ENCODE data around the gene ZNF823.
A peak's percentile ranks its signal among the peaks of the same experiment; 100 is the strongest.

Gene ZNF823

DNA sequence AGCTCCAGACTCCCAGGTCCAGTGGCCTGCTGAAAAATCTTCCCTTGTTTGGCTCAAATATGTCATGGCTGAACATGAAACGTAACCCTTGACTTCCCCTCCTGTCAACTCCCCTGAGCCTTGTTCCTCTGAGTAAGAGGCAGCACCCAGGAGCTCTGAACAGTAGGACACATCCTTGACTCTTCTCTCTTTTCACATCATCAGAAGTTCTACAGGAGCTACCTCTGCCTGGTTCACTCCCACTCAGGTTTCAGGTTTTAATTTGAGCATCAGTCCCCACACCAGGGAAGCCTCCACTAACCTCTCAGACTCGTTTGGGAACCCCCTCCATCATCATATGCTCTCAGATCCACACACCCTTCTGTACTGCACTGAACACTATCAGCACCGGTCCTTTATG is 30.3 kb downstream of the ZNF823 start:
- no peak overlapping the region for H2BK120ac ChIP-seq (ENCODE audit: low read depth, low read length)
- no peak overlapping the region for H3K4ac ChIP-seq (ENCODE audit: low read depth, low read length)
- WGBS (ENCODE audit: extremely low coverage, insufficient coverage, low lambda C conversion rate) = no CpG with 5 or more reads among the region's 3 CpGs
- H3K27ac ChIP-seq (ENCODE audit: low read depth, low read length) = no peak overlapping the region
- no peak overlapping the region for H2BK5ac ChIP-seq (ENCODE audit: low read length)
- no peak overlapping the region for H3K18ac ChIP-seq (ENCODE audit: low read length)
- H3K23ac ChIP-seq (ENCODE audit: low read length) = no peak overlapping the region
- no peak overlapping the region for H4K5ac ChIP-seq (ENCODE audit: low read length)
- H2AK5ac ChIP-seq (ENCODE audit: low read length) = no peak overlapping the region
- H2BK15ac ChIP-seq (replicated peaks; ENCODE audit: low read depth) = no peak overlapping the region
- H3K36me3 ChIP-seq (ENCODE audit: control insufficient read depth, insufficient read depth, low read length) = no peaks in the 10 kb centered on the region
- no peak overlapping the region for H3K9ac ChIP-seq (ENCODE audit: low read length)
- H3K4me1 ChIP-seq (ENCODE audit: control insufficient read depth, low read depth, low read length) = no peaks in the 10 kb centered on the region
- H3K79me1 ChIP-seq (ENCODE audit: low read length) = no peaks in the 10 kb centered on the region
- DNase-seq = no peak
- H4K8ac ChIP-seq (ENCODE audit: low read depth, low read length) = no peak overlapping the region
- H3K79me2 ChIP-seq (ENCODE audit: control insufficient read depth, insufficient read depth, low read length) = no peaks in the 10 kb centered on the region
- H3K27me3 ChIP-seq (ENCODE audit: insufficient read depth, low read length, poor library complexity) = no peaks in the 10 kb centered on the region
- no peak overlapping the region for H3K4me3 ChIP-seq (ENCODE audit: low read length)
- no peak overlapping the region for H3K56ac ChIP-seq (ENCODE audit: low read length)
- no peak overlapping the region for H3K4me2 ChIP-seq (ENCODE audit: low read length)

DNA sequence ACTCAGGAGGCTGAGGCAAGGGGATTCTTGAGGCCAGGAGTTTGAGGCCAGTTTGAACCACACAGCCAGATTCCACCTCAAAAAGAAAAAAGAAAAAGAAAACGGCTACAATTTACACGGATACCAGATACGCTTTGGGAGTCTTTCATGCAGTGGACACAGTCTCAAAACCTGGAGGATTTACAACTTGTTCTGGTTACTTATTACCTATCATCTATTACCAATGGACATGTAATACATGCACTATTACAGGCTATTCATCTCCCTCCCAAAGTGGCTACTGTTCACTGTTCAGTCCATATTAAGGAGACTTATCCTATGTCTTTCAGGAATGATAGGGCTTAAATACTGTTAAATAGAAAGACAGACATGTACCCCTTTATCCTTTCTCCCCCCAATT is 33.3 kb downstream of the ZNF823 start:
- Histone ChIP-seq H3K27me3 (ENCODE audit: insufficient read depth, low read length, poor library complexity) (no peaks in the 10 kb centered on the region), H2BK120ac (ENCODE audit: low read depth, low read length) (no peak overlapping the region), H2AK5ac (ENCODE audit: low read length) (no peak overlapping the region), H3K4ac (ENCODE audit: low read depth, low read length) (no peak overlapping the region), H3K79me2 (ENCODE audit: control insufficient read depth, insufficient read depth, low read length) (no peaks in the 10 kb centered on the region), H3K36me3 (ENCODE audit: control insufficient read depth, insufficient read depth, low read length) (no peaks in the 10 kb centered on the region), H3K18ac (ENCODE audit: low read length) (no peak overlapping the region), H4K5ac (ENCODE audit: low read length) (no peak overlapping the region), H3K4me2 (ENCODE audit: low read length) (no peak overlapping the region), H3K9ac (ENCODE audit: low read length) (no peak overlapping the region), H3K27ac (ENCODE audit: low read depth, low read length) (no peak overlapping the region), H3K4me3 (ENCODE audit: low read length) (no peak overlapping the region), H2BK5ac (ENCODE audit: low read length) (no peak overlapping the region), H3K79me1 (ENCODE audit: low read length) (no peaks in the 10 kb centered on the region), H3K23ac (ENCODE audit: low read length) (no peak overlapping the region), H2BK15ac (replicated peaks; ENCODE audit: low read depth) (no peak overlapping the region), H3K56ac (ENCODE audit: low read length) (no peak overlapping the region), H3K4me1 (ENCODE audit: control insufficient read depth, low read depth, low read length) (no peaks in the 10 kb centered on the region), H4K8ac (ENCODE audit: low read depth, low read length) (no peak overlapping the region)
- DNase-seq = no peak
- no CpG with 5 or more reads among the region's 3 CpGs for WGBS (ENCODE audit: extremely low coverage, insufficient coverage, low lambda C conversion rate)

DNA sequence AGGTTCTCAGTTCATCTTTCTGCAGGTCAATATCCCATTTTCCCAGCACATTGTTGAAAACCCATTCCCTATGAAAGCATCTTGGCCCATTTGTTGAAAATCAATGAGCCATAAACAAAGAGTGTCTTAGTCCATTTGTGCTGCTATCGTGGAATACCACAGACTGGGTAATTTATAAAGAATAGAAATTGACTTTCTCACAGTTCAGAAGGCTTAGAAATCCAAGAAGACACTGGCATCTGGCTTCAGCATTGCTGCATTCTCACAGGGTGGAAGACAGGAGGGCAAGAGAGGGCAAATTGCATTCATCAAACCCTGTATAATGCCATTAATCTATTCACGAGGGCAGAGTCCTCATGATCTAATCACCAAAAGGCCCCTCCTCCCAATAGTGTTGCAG is 34.1 kb downstream of the ZNF823 start:
- H3K4ac ChIP-seq (ENCODE audit: low read depth, low read length) = no peak overlapping the region
- DNase-seq = no peak
- no peak overlapping the region for H2AK5ac ChIP-seq (ENCODE audit: low read length)
- H3K9ac ChIP-seq (ENCODE audit: low read length) = no peak overlapping the region
- H3K4me1 ChIP-seq (ENCODE audit: control insufficient read depth, low read depth, low read length) = no peaks in the 10 kb centered on the region
- no peak overlapping the region for H3K23ac ChIP-seq (ENCODE audit: low read length)
- H3K36me3 ChIP-seq (ENCODE audit: control insufficient read depth, insufficient read depth, low read length) = no peaks in the 10 kb centered on the region
- no peak overlapping the region for H2BK5ac ChIP-seq (ENCODE audit: low read length)
- no peak overlapping the region for H3K27ac ChIP-seq (ENCODE audit: low read depth, low read length)
- H2BK120ac ChIP-seq (ENCODE audit: low read depth, low read length) = no peak overlapping the region
- H3K79me1 ChIP-seq (ENCODE audit: low read length) = no peaks in the 10 kb centered on the region
- no peak overlapping the region for H4K5ac ChIP-seq (ENCODE audit: low read length)
- no peak overlapping the region for H3K18ac ChIP-seq (ENCODE audit: low read length)
- no peaks in the 10 kb centered on the region for H3K27me3 ChIP-seq (ENCODE audit: insufficient read depth, low read length, poor library complexity)
- H3K4me2 ChIP-seq (ENCODE audit: low read length) = no peak overlapping the region
- WGBS (ENCODE audit: extremely low coverage, insufficient coverage, low lambda C conversion rate) = no CpG with 5 or more reads among the region's 2 CpGs
- H3K56ac ChIP-seq (ENCODE audit: low read length) = no peak overlapping the region
- no peak overlapping the region for H2BK15ac ChIP-seq (replicated peaks; ENCODE audit: low read depth)
- no peak overlapping the region for H4K8ac ChIP-seq (ENCODE audit: low read depth, low read length)
- no peaks in the 10 kb centered on the region for H3K79me2 ChIP-seq (ENCODE audit: control insufficient read depth, insufficient read depth, low read length)
- no peak overlapping the region for H3K4me3 ChIP-seq (ENCODE audit: low read length)

DNA sequence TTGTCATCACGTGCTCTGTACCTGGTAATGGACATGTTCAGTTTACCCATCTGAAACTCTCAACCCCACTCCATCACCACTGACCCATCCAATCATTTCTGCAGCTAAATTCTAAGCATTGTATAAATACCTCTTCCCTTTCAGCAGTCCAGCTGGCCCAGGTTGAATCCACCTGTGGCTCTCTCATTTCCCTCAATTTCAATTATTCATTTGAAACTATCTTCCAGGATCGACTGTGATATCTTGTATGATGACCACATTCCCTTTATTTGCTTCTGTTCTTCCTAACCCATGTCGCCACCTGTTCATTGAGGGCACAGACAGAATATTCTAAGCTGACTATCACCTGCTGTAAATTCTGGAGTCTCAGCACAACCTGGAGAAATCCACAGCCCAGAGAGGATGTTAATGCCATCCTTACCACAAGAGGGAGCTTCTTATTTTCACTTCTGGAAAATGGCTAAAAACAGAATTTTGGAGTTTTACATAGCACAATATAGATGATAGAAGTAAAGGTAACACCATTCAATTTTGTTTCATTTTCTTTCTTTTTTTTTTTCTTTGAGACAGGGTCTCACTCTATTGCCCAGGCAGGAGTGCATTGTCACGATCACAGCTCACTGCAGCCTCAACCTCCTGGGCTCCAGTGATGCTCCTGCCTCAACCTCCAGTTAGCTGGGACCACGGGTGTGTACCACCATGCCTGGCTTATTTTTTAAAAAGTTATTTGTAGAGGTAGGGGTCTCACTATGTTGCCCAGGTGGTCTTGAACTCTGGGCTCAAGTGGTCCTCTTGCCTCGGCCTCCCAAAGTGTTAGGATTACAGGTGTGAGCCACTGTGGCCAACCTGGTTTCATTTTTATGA is 38.6 kb downstream of the ZNF823 start:
- no peak overlapping the region for H3K9ac ChIP-seq (ENCODE audit: low read length)
- H4K5ac ChIP-seq (ENCODE audit: low read length) = no peak overlapping the region
- H3K18ac ChIP-seq (ENCODE audit: low read length) = no peak overlapping the region
- H2BK15ac ChIP-seq (replicated peaks; ENCODE audit: low read depth) = no peak overlapping the region
- no peak overlapping the region for H2BK5ac ChIP-seq (ENCODE audit: low read length)
- H3K36me3 ChIP-seq (ENCODE audit: control insufficient read depth, insufficient read depth, low read length) = no peaks in the 10 kb centered on the region
- DNase-seq = peak; percentile 44
- no peak overlapping the region for H3K27ac ChIP-seq (ENCODE audit: low read depth, low read length)
- H3K4me1 ChIP-seq (ENCODE audit: control insufficient read depth, low read depth, low read length) = no peaks in the 10 kb centered on the region
- no peak overlapping the region for H2BK120ac ChIP-seq (ENCODE audit: low read depth, low read length)
- no peaks in the 10 kb centered on the region for H3K79me1 ChIP-seq (ENCODE audit: low read length)
- no CpG with 5 or more reads among the region's 6 CpGs for WGBS (ENCODE audit: extremely low coverage, insufficient coverage, low lambda C conversion rate)
- no peak overlapping the region for H2AK5ac ChIP-seq (ENCODE audit: low read length)
- no peak overlapping the region for H3K4ac ChIP-seq (ENCODE audit: low read depth, low read length)
- no peak overlapping the region for H3K23ac ChIP-seq (ENCODE audit: low read length)
- H3K56ac ChIP-seq (ENCODE audit: low read length) = no peak overlapping the region
- H3K4me2 ChIP-seq (ENCODE audit: low read length) = no peak overlapping the region
- H3K79me2 ChIP-seq (ENCODE audit: control insufficient read depth, insufficient read depth, low read length) = no peaks in the 10 kb centered on the region
- H4K8ac ChIP-seq (ENCODE audit: low read depth, low read length) = no peak overlapping the region
- H3K4me3 ChIP-seq (ENCODE audit: low read length) = no peak overlapping the region
- H3K27me3 ChIP-seq (ENCODE audit: insufficient read depth, low read length, poor library complexity) = no peaks in the 10 kb centered on the region

DNA sequence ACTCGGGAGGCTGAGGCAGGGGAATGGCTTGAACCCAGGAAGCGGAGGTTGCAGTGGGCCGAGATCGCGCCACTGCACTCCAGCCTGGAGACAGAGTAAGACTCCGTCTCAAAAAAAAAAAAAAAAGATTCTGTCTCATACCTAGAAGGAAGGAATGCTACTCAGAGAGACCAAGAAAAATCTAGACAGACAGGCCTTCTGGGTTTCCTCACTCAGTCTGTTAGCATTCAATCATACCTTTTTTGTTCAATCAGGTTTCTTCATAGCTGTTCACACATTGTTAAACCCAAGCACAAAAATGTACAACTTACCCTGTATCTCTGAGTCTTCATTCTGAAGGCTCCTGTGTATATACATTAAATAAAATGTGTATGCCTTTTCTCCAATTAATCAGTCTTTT is 40.5 kb downstream of the ZNF823 start:
- H4K8ac ChIP-seq (ENCODE audit: low read depth, low read length) = no peak overlapping the region
- WGBS (ENCODE audit: extremely low coverage, insufficient coverage, low lambda C conversion rate) = no CpG with 5 or more reads among the region's 6 CpGs
- no peak overlapping the region for H3K4ac ChIP-seq (ENCODE audit: low read depth, low read length)
- H4K5ac ChIP-seq (ENCODE audit: low read length) = no peak overlapping the region
- no peaks in the 10 kb centered on the region for H3K27me3 ChIP-seq (ENCODE audit: insufficient read depth, low read length, poor library complexity)
- H2BK120ac ChIP-seq (ENCODE audit: low read depth, low read length) = no peak overlapping the region
- no peak overlapping the region for H2AK5ac ChIP-seq (ENCODE audit: low read length)
- H3K4me1 ChIP-seq (ENCODE audit: control insufficient read depth, low read depth, low read length) = no peaks in the 10 kb centered on the region
- no peak for DNase-seq
- no peak overlapping the region for H3K4me3 ChIP-seq (ENCODE audit: low read length)
- H3K79me2 ChIP-seq (ENCODE audit: control insufficient read depth, insufficient read depth, low read length) = no peaks in the 10 kb centered on the region
- no peaks in the 10 kb centered on the region for H3K36me3 ChIP-seq (ENCODE audit: control insufficient read depth, insufficient read depth, low read length)
- H2BK15ac ChIP-seq (replicated peaks; ENCODE audit: low read depth) = no peak overlapping the region
- no peaks in the 10 kb centered on the region for H3K79me1 ChIP-seq (ENCODE audit: low read length)
- H3K27ac ChIP-seq (ENCODE audit: low read depth, low read length) = no peak overlapping the region
- H3K18ac ChIP-seq (ENCODE audit: low read length) = no peak overlapping the region
- no peak overlapping the region for H3K23ac ChIP-seq (ENCODE audit: low read length)
- no peak overlapping the region for H2BK5ac ChIP-seq (ENCODE audit: low read length)
- H3K56ac ChIP-seq (ENCODE audit: low read length) = no peak overlapping the region
- H3K4me2 ChIP-seq (ENCODE audit: low read length) = no peak overlapping the region
- no peak overlapping the region for H3K9ac ChIP-seq (ENCODE audit: low read length)
